Activated CD4-positive, CD25-positive, alpha-beta regulatory T cell (primary cell): ENCODE results near the gene FUOM.

ENCODE experiments used
- DNase-seq, 4 experiments: peaks; one replicate each; lab custom pipeline; 2025; lab: John Stamatoyannopoulos, UW

FUOM gene

GRCh38 chr10:133357285-133358161 lies at the start of gene FUOM:
Gene FUOM, minus strand, starts transcription at chr10:133358019. Its CDS starts 12 bp downstream, at chr10:133358007.
- peak; percentile 55 to 65 (median 58) for DNase-seq

GRCh38 chr10:133405844-133406527 lies 48.2 kb upstream of the FUOM start:
- DNase-seq: no peak

GRCh38 chr10:133405272-133405671 lies 47.5 kb upstream of the FUOM start:
- no peak for DNase-seq

- no peak for DNase-seq
Observed at GRCh38 chr10:133403784-133404183, 46.0 kb upstream of the FUOM start.

- no peak for DNase-seq
Observed at GRCh38 chr10:133403359-133403758, 45.5 kb upstream of the FUOM start.

- DNase-seq: no peak
Observed at GRCh38 chr10:133401981-133402725, 44.3 kb upstream of the FUOM start.

GRCh38 chr10:133401500-133401899 lies 43.7 kb upstream of the FUOM start:
- DNase-seq: no peak

GRCh38 chr10:133400624-133401424 lies 43.0 kb upstream of the FUOM start:
- DNase-seq: no peak

- DNase-seq: no peak
Observed at GRCh38 chr10:133399123-133399601, 41.3 kb upstream of the FUOM start.

- DNase-seq: no peak
Observed at GRCh38 chr10:133397938-133398337, 40.1 kb upstream of the FUOM start.

GRCh38 chr10:133396035-133396624 lies 38.3 kb upstream of the FUOM start:
- DNase-seq: no peak

- no peak for DNase-seq
Observed at GRCh38 chr10:133394801-133395221, 37.0 kb upstream of the FUOM start.

- peak; percentile 85 to 88 (median 86) for DNase-seq
Observed at GRCh38 chr10:133394064-133394663, 36.3 kb upstream of the FUOM start, which contains the start of gene MTG1. Gene MTG1, plus strand, starts transcription at chr10:133394157. Its CDS starts 64 bp downstream, at chr10:133394221.

GRCh38 chr10:133393401-133394063 lies 35.7 kb upstream of the FUOM start:
- no peak for DNase-seq

- no peak for DNase-seq
Observed at GRCh38 chr10:133391761-133392518, 34.1 kb upstream of the FUOM start.

GRCh38 chr10:133391249-133391635 lies 33.4 kb upstream of the FUOM start:
- no peak for DNase-seq

- DNase-seq: no peak
Observed at GRCh38 chr10:133390597-133391248, 32.9 kb upstream of the FUOM start.

- DNase-seq: no peak
Observed at GRCh38 chr10:133388973-133389818, 31.4 kb upstream of the FUOM start.
